ENCODE measurements around the gene CCS. TPM values are rescaled to one million over a fixed set of nuclear protein-coding genes. Genes with fewer than 3 reads are reported as not detected.
A peak's percentile ranks its signal among the peaks of the same experiment; 100 is the strongest.

Gene CCS
- total RNA-seq, 4 donors from 2014 or later = 27.8 to 50.7 (median 34.8) TPM

- TF ChIP-seq POLR2AphosphoS5 (IDR thresholded peaks at IDR 0.05) = no peak
- TF ChIP-seq CTCF (IDR thresholded peaks at IDR 0.05) = no peak
- no peak for TF ChIP-seq POLR2A (IDR thresholded peaks at IDR 0.05; ENCODE audit: low read depth)
- no peak for TF ChIP-seq EP300 (IDR thresholded peaks at IDR 0.05)
- Histone ChIP-seq H3K27me3 (no peaks in the 10 kb centered on the region), H3K4me1 (peaks cover 26 to 52% (median 39%) of the 10 kb centered on the region in 4 donors), H3K27ac (replicated peaks in 1 of 4) (peak overlapping the region; percentile 78 to 86 (median 80)), H3K9me3 (no peaks in the 10 kb centered on the region), H3K36me3 (no peaks in the 10 kb centered on the region), H3K4me3 (peak overlapping the region; percentile 60 to 78 (median 68))
- 62% methylated on average over 7 of the region's 7 CpGs for WGBS
- intact Hi-C loops (cut with DNase I) = loop anchor here (5.0 kb wide), 1 partner anchor 84 kb away; the partner anchor contains the start of gene RBM4B
- no peak for DNase-seq (ENCODE audit: extremely low spot score)
Measured at GRCh38 chr11:66593650-66594049, 665 bp downstream of the CCS start.

GRCh38 chr11:66595245-66595904, 2.4 kb downstream of the CCS start:
- peaks cover 26 to 52% (median 39%) of the 10 kb centered on the region in 4 donors for H3K4me1 ChIP-seq
- H3K27ac ChIP-seq (replicated peaks in 1 of 4) = peak overlapping the region; percentile 53 to 71 (median 57)
- H3K27me3 ChIP-seq = no peaks in the 10 kb centered on the region
- DNase-seq (ENCODE audit: extremely low spot score) = no peak
- no peaks in the 10 kb centered on the region for H3K9me3 ChIP-seq
- peaks cover 4 to 17% (median 15%) of the 10 kb centered on the region in 4 donors for H3K36me3 ChIP-seq
- 55% methylated on average over 4 of the region's 5 CpGs for WGBS
- intact Hi-C loops (cut with DNase I) = no loop called here
- no peak overlapping the region for H3K4me3 ChIP-seq
- no peak for TF ChIP-seq POLR2A (IDR thresholded peaks at IDR 0.05; ENCODE audit: low read depth)

GRCh38 chr11:66598993-66599392, 6.0 kb downstream of the CCS start:
- 100% methylated on average over 6 of the region's 6 CpGs for WGBS
- H3K27me3 ChIP-seq = no peaks in the 10 kb centered on the region
- H3K4me3 ChIP-seq = no peak overlapping the region
- no peak for TF ChIP-seq POLR2A (IDR thresholded peaks at IDR 0.05; ENCODE audit: low read depth)
- TF ChIP-seq POLR2AphosphoS5 (IDR thresholded peaks at IDR 0.05) = no peak
- no peak for TF ChIP-seq EP300 (IDR thresholded peaks at IDR 0.05)
- TF ChIP-seq CTCF (IDR thresholded peaks at IDR 0.05) = no peak
- no peak for DNase-seq (ENCODE audit: extremely low spot score)
- H3K4me1 ChIP-seq = peaks cover 26 to 53% (median 37%) of the 10 kb centered on the region in 4 donors
- H3K9me3 ChIP-seq = no peaks in the 10 kb centered on the region
- peaks cover 7 to 32% (median 24%) of the 10 kb centered on the region in 4 donors for H3K36me3 ChIP-seq
- no peak overlapping the region for H3K27ac ChIP-seq (replicated peaks in 1 of 4)
- intact Hi-C loops (cut with DNase I) = no loop called here

GRCh38 chr11:66600219-66600618, 7.2 kb downstream of the CCS start:
- 92% methylated on average over 2 of the region's 2 CpGs for WGBS
- Histone ChIP-seq H3K4me3 (no peak overlapping the region), H3K27ac (replicated peaks in 1 of 4) (no peak overlapping the region), H3K36me3 (peaks cover 10 to 44% (median 35%) of the 10 kb centered on the region in 4 donors), H3K27me3 (no peaks in the 10 kb centered on the region), H3K4me1 (peaks cover 17 to 41% (median 25%) of the 10 kb centered on the region in 4 donors), H3K9me3 (no peaks in the 10 kb centered on the region)
- no peak for TF ChIP-seq POLR2AphosphoS5 (IDR thresholded peaks at IDR 0.05)
- TF ChIP-seq CTCF (IDR thresholded peaks at IDR 0.05) = no peak
- TF ChIP-seq POLR2A (IDR thresholded peaks at IDR 0.05; ENCODE audit: low read depth) = no peak
- TF ChIP-seq EP300 (IDR thresholded peaks at IDR 0.05) = no peak
- DNase-seq (ENCODE audit: extremely low spot score) = no peak
- intact Hi-C loops (cut with DNase I) = no loop called here

GRCh38 chr11:66600631-66601233, 7.7 kb downstream of the CCS start:
- WGBS = 92% methylated on average over 4 of the region's 4 CpGs
- no peak for DNase-seq (ENCODE audit: extremely low spot score)
- H3K27ac ChIP-seq (replicated peaks in 1 of 4) = no peak overlapping the region
- H3K4me1 ChIP-seq = peaks cover 14 to 36% (median 20%) of the 10 kb centered on the region in 4 donors
- H3K9me3 ChIP-seq = no peaks in the 10 kb centered on the region
- H3K27me3 ChIP-seq = no peaks in the 10 kb centered on the region
- intact Hi-C loops (cut with DNase I) = no loop called here
- peaks cover 16 to 49% (median 40%) of the 10 kb centered on the region in 4 donors for H3K36me3 ChIP-seq
- TF ChIP-seq POLR2AphosphoS5 (IDR thresholded peaks at IDR 0.05) (no peak), EP300 (IDR thresholded peaks at IDR 0.05) (no peak), CTCF (IDR thresholded peaks at IDR 0.05) (no peak)
- no peak overlapping the region for H3K4me3 ChIP-seq

Measured in esophagus muscularis mucosa (tissue), 4 donors.